Natural killer cell (primary cell): ENCODE results near the gene PNKD. TPM values are rescaled to one million over a fixed set of nuclear protein-coding genes. Genes with fewer than 3 reads are reported as not detected.

Experiments used
- ATAC-seq, 3 donors: fragments of 150-1000 bp in 2 of 3; fragments of 200-7000 bp in 1 of 3; cut with Tn5 transposase; 1 replicate in 1 of 3; 2 replicates in 2 of 3; pipeline ENCODE4 v1.10.0; 2021; ENCODE audit warnings: mild to moderate bottlenecking in 2 of 3, moderate library complexity in 2 of 3
- DNase-seq, 2 donors: peaks; one replicate each; pipeline versions ENCODE4 v3.0.0 to v3.0.0-alpha.2; 2013 to 2021; ENCODE audit warnings: mixed read lengths in 1 of 2
- H3K27ac ChIP-seq: one replicate; pipeline ENCODE4 v1.5.1; 2013; ENCODE audit warnings: mild to moderate bottlenecking, low read length
- H3K27me3 ChIP-seq: one replicate; pipeline ENCODE4 v1.6.1; 2013; ENCODE audit warnings: low read length; ENCODE audit not compliant: control insufficient read depth, insufficient read depth
- H3K36me3 ChIP-seq: one replicate; pipeline ENCODE4 v1.6.1; 2013; ENCODE audit warnings: low read length; ENCODE audit not compliant: control insufficient read depth, insufficient read depth
- H3K4me1 ChIP-seq: one replicate; pipeline ENCODE4 v1.6.1; 2013; ENCODE audit warnings: low read length; ENCODE audit not compliant: control insufficient read depth, insufficient read depth
- H3K4me3 ChIP-seq: one replicate; pipeline ENCODE4 v1.5.1; 2013; ENCODE audit warnings: low read length
- H3K9me3 ChIP-seq: one replicate; pipeline ENCODE4 v1.6.1; 2013; ENCODE audit warnings: low read length; ENCODE audit not compliant: control insufficient read depth, insufficient read depth
- H3K27ac Mint-ChIP-seq, 2 donors: one replicate each; pipeline ENCODE4 v1.8.0; 2022; ENCODE audit warnings: mild to moderate bottlenecking in 2 of 2, mixed read lengths in 2 of 2, moderate library complexity in 1 of 2
- H3K27me3 Mint-ChIP-seq, 2 donors: one replicate each; pipeline ENCODE4 v1.8.0; 2022; ENCODE audit warnings: low read depth in 2 of 2, mixed read lengths in 2 of 2
- H3K36me3 Mint-ChIP-seq: one replicate; pipeline ENCODE4 v1.8.0; 2022; ENCODE audit warnings: mixed read lengths
- H3K4me1 Mint-ChIP-seq, 2 donors: one replicate each; pipeline ENCODE4 v1.8.0; 2022; ENCODE audit warnings: mixed read lengths in 2 of 2
- H3K4me3 Mint-ChIP-seq: one replicate; pipeline ENCODE4 v1.8.0; 2022; ENCODE audit warnings: mild to moderate bottlenecking, moderate library complexity, mixed read lengths
- H3K9me3 Mint-ChIP-seq, 2 donors: one replicate each; pipeline ENCODE4 v1.8.0; 2022; ENCODE audit warnings: mixed read lengths in 2 of 2
- CTCF ChIP-seq: fragments of 200-600 bp; IDR thresholded peaks from one replicate; pipeline ENCODE4 v1.8.0; 2022; ENCODE audit warnings: antibody characterized with exemption
- WGBS: methylation state at CpG from one replicate; pipeline ENCODE4 v1.1.7; 2013; ENCODE audit warnings: missing lambda C conversion rate; ENCODE audit not compliant: insufficient coverage; 5-methylcytosine and 5-hydroxymethylcytosine counted together
- intact Hi-C: fragments of 100-400 bp; cut with micrococcal nuclease; formaldehyde crosslinking; loops from one replicate; pipeline ENCODE4 v1.14.2; 2022
- total RNA-seq, 4 donors: library from RNA; stranded (reverse); fragments of 120-200 nt in 1 of 4; gene quantifications; one replicate each; pipeline versions ENCODE4 v1.2.3 to v1.2.4, GENCODE V29; 2013 to 2022

Gene PNKD
- total RNA-seq, 3 donors from 2014 or later (not counting 1 experiment from before 2014, with no cell fraction given): 18.8 to 21.3 (median 18.9) TPM

- DNase-seq (peak; percentile 90 to 97), ATAC-seq (peak; percentile 62 to 82 (median 71))
- Histone ChIP-seq H3K27ac (peak overlapping the region; percentile 83), H3K9me3 (no peaks in the 10 kb centered on the region), H3K4me3 (peak overlapping the region; percentile 59), H3K4me1 (peaks cover 63% of the 10 kb centered on the region), H3K27me3 (no peaks in the 10 kb centered on the region), H3K36me3 (peaks cover 1% of the 10 kb centered on the region)
- Mint-ChIP-seq H3K4me1 (peaks cover 39 to 58% of the 10 kb centered on the region in 2 donors), H3K36me3 (no peaks in the 10 kb centered on the region), H3K4me3 (peak overlapping the region; percentile 94), H3K9me3 (no peaks in the 10 kb centered on the region), H3K27me3 (no peaks in the 10 kb centered on the region), H3K27ac (peak overlapping the region; percentile 98)
- intact Hi-C loops: loop anchor here (1.0 to 5.0 kb wide), 9 partner anchors 10 to 501 kb away; partner anchors contain the start of genes ARPC2, CNOT9, TMBIM1 and USP37
- WGBS: 3% methylated on average over 54 of the region's 57 CpGs
- TF ChIP-seq CTCF: peak; percentile 80
Observed at GRCh38 chr2:218395826-218396687, 125.7 kb downstream of the PNKD start.

Other genes starting within 250 kb of the PNKD start
- 1 to 10 TPM in 2 of 3 donors, under 1 TPM in 1; 0.82 to 3.1 (median 1.8) TPM for gene RUFY4, start 201.3 kb upstream of the PNKD start, total RNA-seq
- gene CXCR2, start 144.5 kb upstream of the PNKD start, total RNA-seq: 10 to 100 TPM; 24.3 to 35.3 (median 25.8) TPM
- 10 to 100 TPM in 2 of 3 donors, 1 to 10 TPM in 1; 9.1 to 19.2 (median 10.6) TPM for gene CXCR1, start 103.6 kb upstream of the PNKD start, total RNA-seq
- 100 to 1,000 TPM; 824 to 880 (median 830) TPM for gene ARPC2, start 53.3 kb upstream of the PNKD start, total RNA-seq
- 1 to 10 TPM; 1.4 to 3.3 (median 2.6) TPM for gene GPBAR1, start 9.5 kb upstream of the PNKD start, total RNA-seq
- 10 to 100 TPM; 52.5 to 61.6 (median 60.0) TPM for gene AAMP, start 382 bp upstream of the PNKD start, total RNA-seq
- gene TMBIM1, start 22.0 kb downstream of the PNKD start, total RNA-seq: 100 to 1,000 TPM in 1 of 3 donors, 10 to 100 TPM in 2; 84.9 to 107 (median 95.1) TPM
- under 1 TPM in 1 of 3 donors, not detected in 2; 0.26 TPM for gene CATIP, start 86.3 kb downstream of the PNKD start, total RNA-seq
- 10 to 100 TPM; 17.9 to 53.5 (median 35.5) TPM for gene SLC11A1, start 111.8 kb downstream of the PNKD start, total RNA-seq
- gene CTDSP1, start 129.3 kb downstream of the PNKD start, total RNA-seq: 100 to 1,000 TPM; 223 to 273 (median 228) TPM
- gene VIL1, start 148.6 kb downstream of the PNKD start, total RNA-seq: 1 to 10 TPM; 1.5 to 1.8 (median 1.6) TPM